ENCODE data around the gene CCDC141.
"Not testable (repeated sequence)": the region's sequence is repeated elsewhere in the genome, so short reads cannot be mapped to it uniquely, and the experiment has no call there.

- not testable (repeated sequence) for TF ChIP-seq POLR2A, CTCF (IDR thresholded peaks at IDR 0.05)
These were observed 43.0 kb upstream of the CCDC141 start for GRCh38 chr2:179092912-179093311.

Data from breast epithelium (tissue), 3 donors.